ENCODE results near the gene POLG2. TPM values are rescaled to one million over a fixed set of nuclear protein-coding genes. Genes with fewer than 3 reads are reported as not detected.

POLG2 gene
- polyA plus RNA-seq, 2 of the 4 experiments (the other 2 are of a cell fraction): 26.3 to 31.3 TPM

GRCh38 chr17:64498308-64499203 lies 1.7 kb upstream of the POLG2 start:
- peaks cover 71% of the 10 kb centered on the region for H3K4me1 ChIP-seq
- no peak for TF ChIP-seq MAFK (IDR thresholded peaks at IDR 0.05; ENCODE audit: partially characterized antibody)
- peak; percentile 95 for TF ChIP-seq FOSB (CRISPR knock-in tag; IDR thresholded peaks at IDR 0.05)
- peak; percentile 41 for TF ChIP-seq CHD2 (IDR thresholded peaks at IDR 0.05; ENCODE audit: low read length, partially characterized antibody)
- TF ChIP-seq FOXS1 (CRISPR knock-in tag; IDR thresholded peaks at IDR 0.05): no peak
- peak; percentile 55; the same call in 1 of the 2 replicates for TF ChIP-seq ATOH8 (CRISPR knock-in tag; IDR thresholded peaks at IDR 0.05; ENCODE audit: low read depth)
- TF ChIP-seq ZFP36 (IDR thresholded peaks at IDR 0.05; ENCODE audit: borderline replicate concordance, partially characterized antibody): no peak
- TF ChIP-seq CBX2 (IDR thresholded peaks at IDR 0.05; ENCODE audit: borderline replicate concordance, low read depth): no peak
- TF ChIP-seq, protein P1, sequence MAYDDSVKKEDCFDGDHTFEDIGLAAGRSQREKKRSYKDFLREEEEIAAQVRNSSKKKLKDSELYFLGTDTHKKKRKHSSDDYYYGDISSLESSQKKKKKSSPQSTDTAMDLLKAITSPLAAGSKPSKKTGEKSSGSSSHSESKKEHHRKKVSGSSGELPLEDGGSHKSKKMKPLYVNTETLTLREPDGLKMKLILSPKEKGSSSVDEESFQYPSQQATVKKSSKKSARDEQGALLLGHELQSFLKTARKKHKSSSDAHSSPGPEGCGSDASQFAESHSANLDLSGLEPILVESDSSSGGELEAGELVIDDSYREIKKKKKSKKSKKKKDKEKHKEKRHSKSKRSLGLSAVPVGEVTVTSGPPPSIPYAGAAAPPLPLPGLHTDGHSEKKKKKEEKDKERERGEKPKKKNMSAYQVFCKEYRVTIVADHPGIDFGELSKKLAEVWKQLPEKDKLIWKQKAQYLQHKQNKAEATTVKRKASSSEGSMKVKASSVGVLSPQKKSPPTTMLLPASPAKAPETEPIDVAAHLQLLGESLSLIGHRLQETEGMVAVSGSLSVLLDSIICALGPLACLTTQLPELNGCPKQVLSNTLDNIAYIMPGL (CRISPR knock-in tag; IDR thresholded peaks at IDR 0.05; ENCODE audit: borderline replicate concordance): peak; percentile 90
- TF ChIP-seq EHF (CRISPR knock-in tag; IDR thresholded peaks at IDR 0.05): 0 out of 2 replicates have a peak, but pooled peaks have one; percentile 63
- TF ChIP-seq, protein P2, sequence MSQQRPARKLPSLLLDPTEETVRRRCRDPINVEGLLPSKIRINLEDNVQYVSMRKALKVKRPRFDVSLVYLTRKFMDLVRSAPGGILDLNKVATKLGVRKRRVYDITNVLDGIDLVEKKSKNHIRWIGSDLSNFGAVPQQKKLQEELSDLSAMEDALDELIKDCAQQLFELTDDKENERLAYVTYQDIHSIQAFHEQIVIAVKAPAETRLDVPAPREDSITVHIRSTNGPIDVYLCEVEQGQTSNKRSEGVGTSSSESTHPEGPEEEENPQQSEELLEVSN (IDR thresholded peaks at IDR 0.05; ENCODE audit: borderline replicate concordance, low read depth): no peak
- TF ChIP-seq REST (IDR thresholded peaks at IDR 0.05): peak; percentile 55; the same call in 1 of the 2 replicates
- no peak for TF ChIP-seq ELK1 (IDR thresholded peaks at IDR 0.05; ENCODE audit: low read depth, low read length)
- no peak for TF ChIP-seq RNF2 (IDR thresholded peaks at IDR 0.05; ENCODE audit: borderline replicate concordance, low read depth)
- TF ChIP-seq, protein P3, sequence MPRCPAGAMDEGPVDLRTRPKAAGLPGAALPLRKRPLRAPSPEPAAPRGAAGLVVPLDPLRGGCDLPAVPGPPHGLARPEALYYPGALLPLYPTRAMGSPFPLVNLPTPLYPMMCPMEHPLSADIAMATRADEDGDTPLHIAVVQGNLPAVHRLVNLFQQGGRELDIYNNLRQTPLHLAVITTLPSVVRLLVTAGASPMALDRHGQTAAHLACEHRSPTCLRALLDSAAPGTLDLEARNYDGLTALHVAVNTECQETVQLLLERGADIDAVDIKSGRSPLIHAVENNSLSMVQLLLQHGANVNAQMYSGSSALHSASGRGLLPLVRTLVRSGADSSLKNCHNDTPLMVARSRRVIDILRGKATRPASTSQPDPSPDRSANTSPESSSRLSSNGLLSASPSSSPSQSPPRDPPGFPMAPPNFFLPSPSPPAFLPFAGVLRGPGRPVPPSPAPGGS (IDR thresholded peaks at IDR 0.05): 0 out of 3 replicates have a peak, but pooled peaks have one; percentile 18
- TF ChIP-seq CHD4 (IDR thresholded peaks at IDR 0.05; ENCODE audit: borderline replicate concordance): no peak
- TF ChIP-seq CTCF (IDR thresholded peaks at IDR 0.05): no peak
- TF ChIP-seq RAD21 (conservative IDR thresholded peaks at IDR 0.05 in 1 of 2, IDR thresholded peaks at IDR 0.05 in 1 of 2): no peak
- TF ChIP-seq HDAC2 (IDR thresholded peaks at IDR 0.05): no peak
- no peak for TF ChIP-seq SREBF2 (IDR thresholded peaks at IDR 0.05)
- TF ChIP-seq PHF8 (IDR thresholded peaks at IDR 0.05; ENCODE audit: borderline replicate concordance, low read depth): no peak
- TF ChIP-seq NR3C1 (IDR thresholded peaks at IDR 0.05): no peak
- TF ChIP-seq HEYL (CRISPR knock-in tag; IDR thresholded peaks at IDR 0.05): no peak
- TF ChIP-seq FOSL2 (IDR thresholded peaks at IDR 0.05): no peak
- peak; percentile 3 for TF ChIP-seq FOSL2 (CRISPR knock-in tag; IDR thresholded peaks at IDR 0.05)
- TF ChIP-seq MAZ (IDR thresholded peaks at IDR 0.05; ENCODE audit: borderline replicate concordance, low read depth, low read length): no peak
- TF ChIP-seq TP53 (CRISPR knock-in tag; IDR thresholded peaks at IDR 0.05): peak; percentile 98

More at GRCh38 chr17:64498308-64499203, 1.7 kb upstream of the POLG2 start:
- H3K4me3 ChIP-seq: no peak overlapping the region
- peak overlapping the region; percentile 86; the same call in 2 of the 3 replicates for H3K4me2 ChIP-seq
- DNase-seq (ENCODE audit: low read depth in 1 of 2, low spot score in 1 of 2) (no peak), ATAC-seq (no peak), FAIRE-seq (no peak)
- no peak overlapping the region for H3K27ac ChIP-seq
- CTCF ChIA-PET: interaction anchor here (0.6 to 12.8 kb wide), 7 partner anchors 8 to 185 kb away, joined by 3 to 300 read pairs (median 4); partner anchors contain the start of genes CEP95 and DDX5
- WGBS (ENCODE audit: missing lambda C conversion rate): 72% methylated on average over 7 of the region's 7 CpGs
- POLR2A ChIA-PET: interaction anchor here (0.8 to 3.3 kb wide), 4 partner anchors 8 to 148 kb away, joined by 3 to 132 read pairs (median 6); partner anchors contain the start of genes CEP95 and DDX5
- H3K9me3 ChIP-seq: no peaks in the 10 kb centered on the region
